H1 (cell line): ENCODE results near the gene BCAM. TPM values are rescaled to one million over a fixed set of nuclear protein-coding genes. Genes with fewer than 3 reads are reported as not detected.

Experiments
- CTCF ChIA-PET: fragments of 300-600 bp; sonication (Branson Sonifier 250); formaldehyde crosslinking; loops from one replicate; lab custom pipeline; 2021; ENCODE audit not compliant: partially characterized antibody; lab: Charles Lee
- POLR2A ChIA-PET: fragments of 300-600 bp; sonication (Branson Sonifier 250); formaldehyde crosslinking; loops from one replicate; lab custom pipeline; 2021; ENCODE audit warnings: inconsistent platforms; ENCODE audit not compliant: partially characterized antibody; lab: Charles Lee
- DNase-seq, 2 experiments: peaks; one replicate each; pipeline versions ENCODE4 v3.0.0 to v3.0.0-alpha.2; 2010 to 2022; ENCODE audit warnings: low spot score in 2 of 2, low read depth in 1 of 2, mixed read lengths in 1 of 2
- FAIRE-seq: peaks from 2 replicates; lab custom pipeline; 2011; peaks lifted over from hg19 to GRCh38; lab: Jason Lieb, UNC
- H2AFZ ChIP-seq: 2 replicates; pipeline ENCODE4 v1.8.1; 2012; ENCODE audit warnings: low read length, inconsistent platforms
- H2AK5ac ChIP-seq: 2 replicates; pipeline ENCODE4 v1.6.1; 2013; ENCODE audit warnings: low read depth, low read length
- H2BK120ac ChIP-seq: replicated peaks from 2 replicates; pipeline ENCODE3; 2013; ENCODE audit warnings: low read depth, low read length, inconsistent platforms
- H2BK12ac ChIP-seq: 2 replicates; pipeline ENCODE4 v1.6.1; 2013; ENCODE audit warnings: low read depth, low read length
- H2BK15ac ChIP-seq: 2 replicates; pipeline ENCODE4 v1.6.1; 2013; ENCODE audit warnings: low read length
- H2BK20ac ChIP-seq: 2 replicates; pipeline ENCODE4 v1.6.1; 2013; ENCODE audit warnings: low read length
- H2BK5ac ChIP-seq: 2 replicates; pipeline ENCODE4 v1.6.1; 2013; ENCODE audit warnings: low read depth, low read length
- H3K14ac ChIP-seq: 2 replicates; pipeline ENCODE4 v1.6.1; 2013; ENCODE audit warnings: inconsistent platforms; ENCODE audit not compliant: insufficient read length
- H3K18ac ChIP-seq: 2 replicates; pipeline ENCODE4 v1.6.1; 2013; ENCODE audit warnings: low read length; ENCODE audit errors: extremely low read depth
- H3K23ac ChIP-seq: 2 replicates; pipeline ENCODE4 v1.6.1; 2013; ENCODE audit warnings: inconsistent platforms; ENCODE audit not compliant: insufficient read length
- H3K23me2 ChIP-seq: 2 replicates; pipeline ENCODE4 v1.6.1; 2013; ENCODE audit warnings: low read depth, low read length
- H3K27ac ChIP-seq: 2 replicates; pipeline ENCODE4 v1.6.1; 2011; ENCODE audit warnings: low read depth, low read length, inconsistent platforms
- H3K27me3 ChIP-seq, 4 experiments: replicated peaks in 1 of 4; 1 replicate in 1 of 4; 2 replicates in 3 of 4; pipeline versions ENCODE4 v1.6.1 to v1.8.1; 2011 to 2013; ENCODE audit warnings: low read length in 3 of 4, mild to moderate bottlenecking in 3 of 4, inconsistent platforms in 2 of 4, mixed read lengths in 2 of 4, moderate library complexity in 1 of 4; ENCODE audit not compliant: control insufficient read depth in 3 of 4, insufficient read depth in 3 of 4; ENCODE audit errors: extremely low read depth in 1 of 4
- H3K36me3 ChIP-seq, 4 experiments: 2 replicates each; pipeline versions ENCODE4 v1.6.1 to v1.8.1; 2011 to 2013; ENCODE audit warnings: mild to moderate bottlenecking in 4 of 4, low read length in 3 of 4, moderate library complexity in 2 of 4, control low read depth in 1 of 4, inconsistent platforms in 1 of 4; ENCODE audit not compliant: insufficient read depth in 4 of 4, control insufficient read depth in 2 of 4
- H3K4ac ChIP-seq: replicated peaks from 2 replicates; pipeline ENCODE3; 2013; ENCODE audit warnings: low read length, low read depth, mixed read lengths, inconsistent platforms; ENCODE audit not compliant: insufficient read length
- H3K4me1 ChIP-seq, 4 experiments: replicated peaks in 1 of 4; 1 replicate in 1 of 4; 2 replicates in 3 of 4; pipeline versions ENCODE4 v1.6.1 to v1.8.1; 2011 to 2013; ENCODE audit warnings: low read length in 3 of 4, inconsistent platforms in 2 of 4, mixed read lengths in 1 of 4; ENCODE audit not compliant: insufficient read depth in 4 of 4, control insufficient read depth in 3 of 4
- H3K4me2 ChIP-seq, 2 experiments: 2 replicates each; pipeline versions ENCODE4 v1.6.1 to v1.8.1; 2011 to 2013; ENCODE audit warnings: low read depth in 2 of 2, low read length in 2 of 2, control low read depth in 1 of 2, inconsistent platforms in 1 of 2, mild to moderate bottlenecking in 1 of 2; ENCODE audit not compliant: insufficient read depth in 1 of 2
- H3K4me3 ChIP-seq, 4 experiments: fragments of 200-600, 300-600 bp in 1 of 4; sonication (generic), shearing (Covaris generic), sonication (Bioruptor Twin) in 1 of 4; 2 replicates each; pipeline versions ENCODE4 v1.5.1 to v1.8.1; 2011 to 2016; ENCODE audit warnings: low read length in 4 of 4, low read depth in 3 of 4, control low read depth in 2 of 4, inconsistent platforms in 2 of 4, mild to moderate bottlenecking in 2 of 4, mixed read lengths in 1 of 4, moderate library complexity in 1 of 4; ENCODE audit not compliant: insufficient read depth in 2 of 4; ENCODE audit errors: extremely low read depth in 1 of 4
- H3K56ac ChIP-seq: replicated peaks from 2 replicates; pipeline ENCODE3; 2013; ENCODE audit warnings: low read depth, mild to moderate bottlenecking, mixed read lengths, low read length, inconsistent platforms; ENCODE audit not compliant: insufficient read length
- H3K79me1 ChIP-seq: 2 replicates; pipeline ENCODE4 v1.6.1; 2013; ENCODE audit warnings: low read depth, low read length, control low read depth
- H3K79me2 ChIP-seq, 2 experiments: 2 replicates each; pipeline versions ENCODE4 v1.6.1 to v1.8.1; 2012 to 2013; ENCODE audit warnings: low read length in 2 of 2, mild to moderate bottlenecking in 2 of 2, inconsistent platforms in 1 of 2; ENCODE audit not compliant: insufficient read depth in 2 of 2, control insufficient read depth in 1 of 2
- H3K9ac ChIP-seq, 4 experiments: replicated peaks in 1 of 4; 1 replicate in 1 of 4; 2 replicates in 3 of 4; pipeline versions ENCODE4 v1.6.1 to v1.8.1; 2011 to 2013; ENCODE audit warnings: low read depth in 3 of 4, low read length in 3 of 4, control low read depth in 2 of 4, mild to moderate bottlenecking in 2 of 4, moderate library complexity in 2 of 4, inconsistent platforms in 1 of 4; ENCODE audit errors: extremely low read depth in 1 of 4
- H3K9me3 ChIP-seq, 2 experiments: 2 replicates each; pipeline versions ENCODE4 v1.6.1 to v1.8.1; 2012 to 2013; ENCODE audit warnings: mild to moderate bottlenecking in 2 of 2, moderate library complexity in 2 of 2, control low read depth in 1 of 2, inconsistent platforms in 1 of 2, low read depth in 1 of 2, low read length in 1 of 2, mixed read lengths in 1 of 2; ENCODE audit not compliant: insufficient read depth in 2 of 2
- H4K20me1 ChIP-seq, 2 experiments: replicated peaks in 1 of 2; 2 replicates each; pipeline versions ENCODE3 to v1.8.1; 2011 to 2013; ENCODE audit warnings: inconsistent platforms in 2 of 2, low read length in 2 of 2, mild to moderate bottlenecking in 1 of 2; ENCODE audit not compliant: insufficient read depth in 2 of 2, control insufficient read depth in 1 of 2
- H4K5ac ChIP-seq: 2 replicates; pipeline ENCODE4 v1.6.1; 2013; ENCODE audit warnings: low read length, low read depth, mixed read lengths, inconsistent platforms; ENCODE audit not compliant: insufficient read length
- H4K8ac ChIP-seq: 2 replicates; pipeline ENCODE4 v1.8.0; 2013; ENCODE audit warnings: mild to moderate bottlenecking, moderate library complexity, low read length, inconsistent platforms; ENCODE audit not compliant: insufficient read depth; ENCODE audit errors: extremely low read depth
- H4K91ac ChIP-seq: replicated peaks from 2 replicates; pipeline ENCODE3; 2013; ENCODE audit warnings: low read length, mixed read lengths, inconsistent platforms; ENCODE audit not compliant: insufficient read length
- ATF3 ChIP-seq: IDR thresholded peaks from 2 replicates; pipeline ENCODE4 v1.6.1; 2011; ENCODE audit warnings: low read depth, mild to moderate bottlenecking, low read length; ENCODE audit not compliant: insufficient read depth
- CBX5 ChIP-seq: fragments of 300-800, 300-1000 bp; sonication (generic); IDR thresholded peaks from 2 replicates; pipeline ENCODE4 v1.7.1; 2016; ENCODE audit warnings: antibody characterized with exemption, low read length, low read depth
- CBX8 ChIP-seq: fragments of 300-800, 300-1000 bp; sonication (generic); IDR thresholded peaks from 2 replicates; pipeline ENCODE4 v1.7.1; 2016; ENCODE audit warnings: low read depth, low read length, borderline replicate concordance
- CREB1 ChIP-seq: IDR thresholded peaks from 2 replicates; pipeline ENCODE4 v1.6.1; 2012; ENCODE audit warnings: inconsistent platforms
- GTF2F1 ChIP-seq: IDR thresholded peaks from 2 replicates; pipeline ENCODE4 v1.6.1; 2012; ENCODE audit warnings: low read depth, low read length, improper control_type of control experiment, borderline replicate concordance
- NANOG ChIP-seq: IDR thresholded peaks from 2 replicates; pipeline ENCODE4 v1.6.1; 2011; ENCODE audit warnings: low read length, low read depth, mild to moderate bottlenecking, inconsistent platforms; ENCODE audit not compliant: insufficient read depth, poor library complexity, severe bottlenecking
- RFX5 ChIP-seq: IDR thresholded peaks from 2 replicates; pipeline ENCODE4 v1.6.1; 2011; ENCODE audit warnings: low read depth, low read length, improper control_type of control experiment, borderline replicate concordance
- SAP30 ChIP-seq: fragments of 300-600 bp; sonication (generic); IDR thresholded peaks from 2 replicates; pipeline ENCODE4 v1.7.1; 2012; ENCODE audit warnings: low read length, moderate library complexity, mild to moderate bottlenecking, inconsistent platforms; ENCODE audit not compliant: insufficient read depth, insufficient replicate concordance
- SP4 ChIP-seq: IDR thresholded peaks from 2 replicates; pipeline ENCODE4 v1.6.1; 2012; ENCODE audit warnings: low read length, inconsistent platforms
- SUZ12 ChIP-seq: fragments of 200-600 bp; sonication (generic); IDR thresholded peaks from 2 replicates; pipeline ENCODE4 v1.6.1; 2012; ENCODE audit warnings: mild to moderate bottlenecking, inconsistent platforms, low read length, moderate library complexity, mixed read lengths
- WGBS, 2 experiments: shearing (Covaris generic) in 1 of 2; methylation state at CpG; one replicate each; pipeline versions ENCODE4 v1.1.6 to v1.1.7; 2013 to 2015; ENCODE audit warnings: low lambda C conversion rate in 2 of 2, mixed read lengths in 2 of 2, inconsistent platforms in 1 of 2, low coverage in 1 of 2, missing lambda C conversion rate in 1 of 2; ENCODE audit not compliant: insufficient replicate concordance in 2 of 2, insufficient coverage in 1 of 2, insufficient read length in 1 of 2; ENCODE audit errors: extremely low coverage in 1 of 2, missing lambda C conversion rate in 1 of 2; 5-methylcytosine and 5-hydroxymethylcytosine counted together
- polyA plus RNA-seq, 7 experiments: library from polyadenylated mRNA; depleted of rRNA in 3 of 7; stranded (reverse) in 5 of 7; unstranded in 2 of 7; fragments of >200 nt in 5 of 7; fragments of 200-250 nt in 2 of 7; gene quantifications; 1 replicate in 5 of 7; 2 replicates in 1 of 7; 4 replicates in 1 of 7; pipeline versions ENCODE4 v1.2.1 to v1.2.3, GENCODE V29; 2011 to 2013; ENCODE audit warnings: missing spikeins in 2 of 7, mixed read lengths in 2 of 7
- total RNA-seq: library from RNA; stranded (reverse); fragmentation: NEBNext Ultra II Directional; extraction: Animal tissue kit (Norgen Biotek cat#: 25700); gene quantifications from 2 replicates; pipeline ENCODE4 v1.2.1, GENCODE V29; 2021

BCAM gene
- total and polyA plus RNA-seq, 2 of the 8 experiments (the other 6 are each of a cell fraction or from before 2014, with no cell fraction given) = 32.5 to 81.4 TPM

GRCh38 chr19:44806291-44806690, 2.6 kb upstream of the BCAM start:
- Histone ChIP-seq H4K5ac (no peak overlapping the region), H3K27ac (no peak overlapping the region), H4K8ac (no peak overlapping the region), H2AK5ac (no peak overlapping the region), H2BK15ac (no peak overlapping the region), H3K4me2 (0 out of 4 replicates have a peak overlapping the region, but pooled peaks of 1 of the 2 experiments have one; percentile 22), H2AFZ (no peak overlapping the region), H3K4me1 (peaks cover 4 to 34% (median 21%) of the 10 kb centered on the region in 4 experiments), H3K14ac (no peak overlapping the region), H3K56ac (no peak overlapping the region), H3K9me3 (no peaks in the 10 kb centered on the region), H2BK5ac (no peak overlapping the region), H3K23me2 (peaks cover 5% of the 10 kb centered on the region; the same call in 1 of the 2 replicates), H3K79me1 (peaks cover 2% of the 10 kb centered on the region; the same call in 1 of the 2 replicates), H4K20me1 (peaks cover 6 to 10% of the 10 kb centered on the region in 2 experiments), H3K27me3 (peaks cover 0 to 21% (median 18%) of the 10 kb centered on the region in 4 experiments; a peak in 6 of 7 replicates), H3K18ac (no peak overlapping the region), H3K4me3 (no peak overlapping the region), H2BK12ac (no peak overlapping the region), H3K36me3 (peaks cover 0 to 6% (median 0%) of the 10 kb centered on the region in 4 experiments; a peak in 3 of 8 replicates), H3K23ac (no peak overlapping the region), H3K79me2 (no peaks in the 10 kb centered on the region), H2BK120ac (no peak overlapping the region), H3K9ac (no peak overlapping the region), H4K91ac (no peak overlapping the region), H3K4ac (no peak overlapping the region), H2BK20ac (no peak overlapping the region)
- WGBS, 2 experiments = 84% methylated on average over 7 of the region's 7 CpGs; no CpG with 5 or more reads in 1 of the 2 experiments
- DNase-seq (no peak), FAIRE-seq (no peak)
- ChIA-PET CTCF (interaction anchor here (1.1 to 8.5 kb wide), 13 partner anchors 14 to 235 kb away, joined by 4 to 116 read pairs (median 10); partner anchors contain the start of gene NECTIN2), POLR2A (interaction anchor here (0.7 to 4.7 kb wide), 12 partner anchors 8 to 100 kb away, joined by 3 to 30 read pairs (median 5); partner anchors contain the start of genes APOE and NECTIN2)
- no peak for TF ChIP-seq GTF2F1
- TF ChIP-seq CBX8 = no peak
- TF ChIP-seq CREB1 = no peak
- TF ChIP-seq ATF3 = no peak
- TF ChIP-seq SUZ12 = no peak
- no peak for TF ChIP-seq SAP30
- no peak for TF ChIP-seq CBX5
- no peak for TF ChIP-seq RFX5
- no peak for TF ChIP-seq NANOG
- TF ChIP-seq SP4 = no peak
